Measurements from ENCODE around the gene NKX2-2. TPM values are rescaled to one million over a fixed set of nuclear protein-coding genes. Genes with fewer than 3 reads are reported as not detected.

Gene NKX2-2
- total RNA-seq, 1 donor from 2014 or later = not detected

- no peak for TF ChIP-seq CTCF (IDR thresholded peaks at IDR 0.05; ENCODE audit: insufficient read depth, low read length, severe bottlenecking)
- Histone ChIP-seq H3K27me3 (ENCODE audit: control insufficient read depth, insufficient read depth, low read length) (peaks cover 61% of the 10 kb centered on the region), H3K36me3 (ENCODE audit: control insufficient read depth, insufficient read depth, low read length) (no peaks in the 10 kb centered on the region), H3K4me3 (ENCODE audit: low read depth, low read length) (no peak overlapping the region)
- DNase-seq (ENCODE audit: low read depth) (no peak), FAIRE-seq (no peak)
Observed at GRCh38 chr20:21509079-21509596, 4.7 kb downstream of the NKX2-2 start.

GRCh38 chr20:21508230-21509078, 5.4 kb downstream of the NKX2-2 start:
- peaks cover 58% of the 10 kb centered on the region for H3K27me3 ChIP-seq (ENCODE audit: control insufficient read depth, insufficient read depth, low read length)
- no peak for FAIRE-seq

GRCh38 chr20:21507400-21508229, 6.2 kb downstream of the NKX2-2 start:
- Histone ChIP-seq H3K4me3 (ENCODE audit: low read depth, low read length) (no peak overlapping the region), H3K27me3 (ENCODE audit: control insufficient read depth, insufficient read depth, low read length) (peaks cover 53% of the 10 kb centered on the region), H3K36me3 (ENCODE audit: control insufficient read depth, insufficient read depth, low read length) (no peaks in the 10 kb centered on the region)
- DNase-seq (ENCODE audit: low read depth) (no peak), FAIRE-seq (no peak)
- no peak for TF ChIP-seq CTCF (IDR thresholded peaks at IDR 0.05; ENCODE audit: insufficient read depth, low read length, severe bottlenecking)

More at GRCh38 chr20:21508230-21509078, 5.4 kb downstream of the NKX2-2 start:
- DNase-seq (ENCODE audit: low read depth) = no peak
- H3K36me3 ChIP-seq (ENCODE audit: control insufficient read depth, insufficient read depth, low read length) = no peaks in the 10 kb centered on the region
- no peak overlapping the region for H3K4me3 ChIP-seq (ENCODE audit: low read depth, low read length)
- no peak for TF ChIP-seq CTCF (IDR thresholded peaks at IDR 0.05; ENCODE audit: insufficient read depth, low read length, severe bottlenecking)

GRCh38 chr20:21505810-21506530, 7.9 kb downstream of the NKX2-2 start:
- peaks cover 42% of the 10 kb centered on the region for H3K27me3 ChIP-seq (ENCODE audit: control insufficient read depth, insufficient read depth, low read length)
- no peak for DNase-seq (ENCODE audit: low read depth)
- no peak for FAIRE-seq
- H3K36me3 ChIP-seq (ENCODE audit: control insufficient read depth, insufficient read depth, low read length) = no peaks in the 10 kb centered on the region
- peak overlapping the region; percentile 46 for H3K4me3 ChIP-seq (ENCODE audit: low read depth, low read length)
- TF ChIP-seq CTCF (IDR thresholded peaks at IDR 0.05; ENCODE audit: insufficient read depth, low read length, severe bottlenecking) = peak; percentile 88

- DNase-seq (ENCODE audit: low read depth) (no peak), FAIRE-seq (no peak)
- H3K27me3 ChIP-seq (ENCODE audit: control insufficient read depth, insufficient read depth, low read length) = peaks cover 40% of the 10 kb centered on the region
Observed at GRCh38 chr20:21505161-21505809, 8.6 kb downstream of the NKX2-2 start.

More at GRCh38 chr20:21505161-21505809, 8.6 kb downstream of the NKX2-2 start:
- peak; percentile 98 for TF ChIP-seq CTCF (IDR thresholded peaks at IDR 0.05; ENCODE audit: insufficient read depth, low read length, severe bottlenecking)
- H3K36me3 ChIP-seq (ENCODE audit: control insufficient read depth, insufficient read depth, low read length) = no peaks in the 10 kb centered on the region
- peak overlapping the region; percentile 46 for H3K4me3 ChIP-seq (ENCODE audit: low read depth, low read length)
